IMR-90 (cell line): ENCODE results near the gene GALNT17. TPM values are rescaled to one million over a fixed set of nuclear protein-coding genes. Genes with fewer than 3 reads are reported as not detected.

Source experiments
- ATAC-seq: fragments of 200-7000 bp; cut with Tn5 transposase; 2 replicates; pipeline ENCODE4 v1.9.1; 2020; ENCODE audit warnings: low read depth, mild to moderate bottlenecking, moderate library complexity
- BruUV-seq: library from RNA; stranded (reverse); fragments of 400-500 nt; replicated peaks from 2 replicates; lab custom pipeline; 2021; lab: Mats Ljungman, UMichigan
- CTCF ChIA-PET: fragments of 300-600 bp; formaldehyde crosslinking; extraction: SDS; loops from one replicate; lab custom pipeline; 2021; ENCODE audit warnings: antibody characterized with exemption; lab: Yijun Ruan, JAX
- POLR2A ChIA-PET: fragments of 300-600 bp; sonication (Branson Sonifier 250); formaldehyde crosslinking; loops from one replicate; lab custom pipeline; 2022; ENCODE audit warnings: antibody characterized with exemption; ENCODE audit not compliant: unreplicated experiment; lab: Charles Lee
- DNase-seq: peaks from one replicate; pipeline ENCODE4 v3.0.0; 2013
- H2AFZ ChIP-seq: replicated peaks from 2 replicates; pipeline ENCODE3; 2013; ENCODE audit warnings: low read length, mild to moderate bottlenecking; ENCODE audit not compliant: poor library complexity
- H2AK5ac ChIP-seq: 2 replicates; pipeline ENCODE4 v1.6.1; 2013; ENCODE audit warnings: low read depth, low read length, inconsistent platforms
- H2AK9ac ChIP-seq: replicated peaks from 2 replicates; pipeline ENCODE3; 2013; ENCODE audit warnings: mild to moderate bottlenecking, low read depth, low read length, moderate library complexity; ENCODE audit not compliant: poor library complexity
- H2BK120ac ChIP-seq: 2 replicates; pipeline ENCODE4 v1.6.1; 2013; ENCODE audit warnings: low read depth, low read length, inconsistent platforms
- H2BK15ac ChIP-seq: 3 replicates; pipeline ENCODE4 v1.6.1; 2013; ENCODE audit warnings: low read depth, low read length, inconsistent platforms
- H2BK20ac ChIP-seq: 2 replicates; pipeline ENCODE4 v1.6.1; 2013; ENCODE audit warnings: low read depth, mild to moderate bottlenecking, inconsistent platforms, low read length, moderate library complexity
- H2BK5ac ChIP-seq: 2 replicates; pipeline ENCODE4 v1.6.1; 2013; ENCODE audit warnings: mild to moderate bottlenecking, low read depth, low read length, inconsistent platforms; ENCODE audit not compliant: poor library complexity, severe bottlenecking
- H3K14ac ChIP-seq: replicated peaks from 2 replicates; pipeline ENCODE4 v1.6.1; 2013; ENCODE audit warnings: low read depth, low read length, inconsistent platforms
- H3K18ac ChIP-seq: 2 replicates; pipeline ENCODE4 v1.6.1; 2013; ENCODE audit warnings: low read depth, low read length, control low read depth
- H3K23ac ChIP-seq: 2 replicates; pipeline ENCODE4 v1.6.1; 2013; ENCODE audit warnings: low read depth, low read length, inconsistent platforms
- H3K27ac ChIP-seq: 2 replicates; pipeline ENCODE4 v1.5.1; 2013; ENCODE audit warnings: mild to moderate bottlenecking, control low read depth, low read length; ENCODE audit not compliant: insufficient read depth
- H3K27me3 ChIP-seq: 2 replicates; pipeline ENCODE4 v1.6.1; 2013; ENCODE audit warnings: low read length; ENCODE audit not compliant: control insufficient read depth, insufficient read depth
- H3K36me3 ChIP-seq: 2 replicates; pipeline ENCODE4 v1.6.1; 2013; ENCODE audit warnings: low read length, mixed read lengths; ENCODE audit not compliant: control insufficient read depth, insufficient read depth
- H3K4ac ChIP-seq: 2 replicates; pipeline ENCODE4 v1.6.1; 2013; ENCODE audit warnings: low read depth, low read length, inconsistent platforms
- H3K4me1 ChIP-seq: 2 replicates; pipeline ENCODE4 v1.6.1; 2013; ENCODE audit warnings: low read length, mixed read lengths; ENCODE audit not compliant: control insufficient read depth, insufficient read depth
- H3K4me2 ChIP-seq: 2 replicates; pipeline ENCODE4 v1.6.1; 2013; ENCODE audit warnings: low read depth, mild to moderate bottlenecking, control low read depth, low read length, moderate library complexity
- H3K4me3 ChIP-seq: 2 replicates; pipeline ENCODE4 v1.5.1; 2013; ENCODE audit warnings: low read depth, mild to moderate bottlenecking, control low read depth, low read length, moderate library complexity; ENCODE audit not compliant: insufficient read depth
- H3K56ac ChIP-seq: 2 replicates; pipeline ENCODE4 v1.6.1; 2013; ENCODE audit warnings: low read length, inconsistent platforms; ENCODE audit not compliant: insufficient read depth; ENCODE audit errors: extremely low read depth
- H3K79me1 ChIP-seq, 2 experiments: 2 replicates each; pipeline ENCODE4 v1.6.1; 2013; ENCODE audit warnings: low read length in 2 of 2, inconsistent platforms in 1 of 2, low read depth in 1 of 2
- H3K9ac ChIP-seq: 2 replicates; pipeline ENCODE4 v1.6.1; 2013; ENCODE audit warnings: low read depth, low read length, control low read depth
- H3K9me1 ChIP-seq: 2 replicates; pipeline ENCODE4 v1.6.1; 2013; ENCODE audit warnings: low read length, inconsistent platforms; ENCODE audit not compliant: insufficient read depth
- H3K9me3 ChIP-seq: 2 replicates; pipeline ENCODE4 v1.6.1; 2013; ENCODE audit warnings: low read length; ENCODE audit not compliant: control insufficient read depth, insufficient read depth
- H4K20me1 ChIP-seq: 2 replicates; pipeline ENCODE4 v1.6.1; 2013; ENCODE audit warnings: low read length, inconsistent platforms; ENCODE audit not compliant: insufficient read depth
- H4K5ac ChIP-seq: 2 replicates; pipeline ENCODE4 v1.6.1; 2013; ENCODE audit warnings: mild to moderate bottlenecking, low read depth, low read length, control low read depth
- H4K8ac ChIP-seq, 2 experiments: 2 replicates each; pipeline ENCODE4 v1.6.1; 2013; ENCODE audit warnings: low read depth in 2 of 2, low read length in 2 of 2, control low read depth in 1 of 2, inconsistent platforms in 1 of 2
- H4K91ac ChIP-seq: 2 replicates; pipeline ENCODE4 v1.6.1; 2013; ENCODE audit warnings: low read depth, low read length, inconsistent platforms; ENCODE audit not compliant: insufficient read depth
- BHLHE40 ChIP-seq: fragments of 150-350 bp; IDR thresholded peaks from 2 replicates; pipeline ENCODE4 v1.6.1; 2016; ENCODE audit warnings: mild to moderate bottlenecking, low read depth, low read length
- CEBPB ChIP-seq: IDR thresholded peaks from 2 replicates; pipeline ENCODE4 v1.6.1; 2012; ENCODE audit warnings: low read depth, low read length, improper control_type of control experiment
- CHD1 ChIP-seq: IDR thresholded peaks from 2 replicates; pipeline ENCODE4 v1.6.1; 2012; ENCODE audit warnings: low read depth, low read length, improper control_type of control experiment
- CTCF ChIP-seq: conservative IDR thresholded peaks from 2 replicates; pipeline ENCODE4 v1.5.1; 2012; ENCODE audit warnings: mild to moderate bottlenecking, low read depth, low read length, improper control_type of control experiment
- ELK1 ChIP-seq: fragments of 150-350 bp; IDR thresholded peaks from 2 replicates; pipeline ENCODE4 v1.6.1; 2016; ENCODE audit warnings: low read depth, mild to moderate bottlenecking, low read length, moderate library complexity, borderline replicate concordance
- FOS ChIP-seq: fragments of 150-350 bp; IDR thresholded peaks from 2 replicates; pipeline ENCODE4 v1.6.1; 2016; ENCODE audit warnings: low read depth, low read length
- MAFK ChIP-seq: IDR thresholded peaks from 2 replicates; pipeline ENCODE4 v1.6.1; 2012; ENCODE audit warnings: low read depth, low read length, improper control_type of control experiment
- MAZ ChIP-seq: IDR thresholded peaks from 2 replicates; pipeline ENCODE4 v1.6.1; 2012; ENCODE audit warnings: low read depth, mild to moderate bottlenecking, low read length, improper control_type of control experiment, moderate library complexity, borderline replicate concordance
- MXI1 ChIP-seq: IDR thresholded peaks from 2 replicates; pipeline ENCODE4 v1.6.1; 2012; ENCODE audit warnings: low read depth, mild to moderate bottlenecking, low read length, moderate library complexity, borderline replicate concordance
- NFE2L2 ChIP-seq: fragments of 150-350 bp; IDR thresholded peaks from 2 replicates; pipeline ENCODE4 v1.6.1; 2016; ENCODE audit warnings: low read depth, mild to moderate bottlenecking, low read length
- POLR2A ChIP-seq: IDR thresholded peaks from 2 replicates; pipeline ENCODE4 v1.6.1; 2012; ENCODE audit warnings: mild to moderate bottlenecking, low read depth, low read length
- RAD21 ChIP-seq: IDR thresholded peaks from 2 replicates; pipeline ENCODE4 v1.6.1; 2012; ENCODE audit warnings: low read length, improper control_type of control experiment
- RCOR1 ChIP-seq: IDR thresholded peaks from 2 replicates; pipeline ENCODE4 v1.6.1; 2012; ENCODE audit warnings: mild to moderate bottlenecking, low read length, improper control_type of control experiment; ENCODE audit not compliant: insufficient replicate concordance
- RFX5 ChIP-seq: IDR thresholded peaks from 2 replicates; pipeline ENCODE4 v1.8.0; 2012; ENCODE audit warnings: low read depth, mild to moderate bottlenecking, low read length, moderate library complexity
- SMC3 ChIP-seq: fragments of 150-350 bp; IDR thresholded peaks from 2 replicates; pipeline ENCODE4 v1.6.1; 2016; ENCODE audit warnings: low read depth, mild to moderate bottlenecking, antibody characterized with exemption, low read length, moderate library complexity
- USF2 ChIP-seq: fragments of 150-350 bp; IDR thresholded peaks from 2 replicates; pipeline ENCODE4 v1.6.1; 2017; ENCODE audit warnings: mild to moderate bottlenecking, antibody characterized with exemption, low read length, low read depth
- WGBS, 2 experiments: methylation state at CpG; one replicate each; pipeline versions ENCODE4 v1.1.5 to v1.1.7; 2013; ENCODE audit warnings: missing lambda C conversion rate in 2 of 2; ENCODE audit not compliant: insufficient read length in 1 of 2; ENCODE audit errors: extremely low coverage in 2 of 2; 5-methylcytosine and 5-hydroxymethylcytosine counted together
- dilution Hi-C: fragments of 300-500 bp; cut with HindIII; formaldehyde crosslinking; loops from one replicate; pipeline ENCODE4 v1.14.3; 2018; ENCODE audit warnings: low sequenced_read_pairs; ENCODE audit not compliant: unreplicated experiment
- in situ Hi-C: fragments of 300-500 bp; cut with MboI; formaldehyde crosslinking; loops from 3 replicates; pipeline ENCODE4 v1.14.3; 2019; ENCODE audit warnings: low sequenced_read_pairs, inconsistent platforms, mixed read lengths
- intact Hi-C: fragments of 100-400 bp; cut with micrococcal nuclease; formaldehyde crosslinking; loops from 2 replicates; pipeline ENCODE4 v1.10.0; 2022
- polyA plus RNA-seq, 3 experiments: library from polyadenylated mRNA; depleted of rRNA; stranded (reverse); fragments of >200 nt; gene quantifications; 2 replicates each; pipeline ENCODE4 v1.2.3, GENCODE V29; 2012; ENCODE audit warnings: low replicate concordance in 1 of 3
- total RNA-seq: library from RNA; depleted of rRNA; stranded (reverse); fragments of >200 nt; gene quantifications from 2 replicates; pipeline ENCODE4 v1.2.3, GENCODE V29; 2012

Gene GALNT17
- total and polyA plus RNA-seq, 2 of the 4 experiments (the other 2 are of a cell fraction): not detected

- Histone ChIP-seq H3K4me2 (no peak overlapping the region), H3K56ac (no peak overlapping the region), H3K9me1 (no peaks in the 10 kb centered on the region), H3K27me3 (no peaks in the 10 kb centered on the region), H3K14ac (no peak overlapping the region), H3K4me1 (no peaks in the 10 kb centered on the region), H3K18ac (no peak overlapping the region), H3K9me3 (peaks cover 21% of the 10 kb centered on the region), H2BK15ac (no peak overlapping the region), H4K8ac (no peak overlapping the region), H2BK120ac (no peak overlapping the region), H2AK9ac (no peak overlapping the region), H2AFZ (no peak overlapping the region), H3K79me1 (no peaks in the 10 kb centered on the region), H3K4me3 (no peak overlapping the region), H4K5ac (no peak overlapping the region), H2BK20ac (no peak overlapping the region), H3K27ac (no peak overlapping the region), H3K23ac (no peak overlapping the region), H3K9ac (no peak overlapping the region), H3K4ac (no peak overlapping the region), H4K91ac (no peak overlapping the region), H4K20me1 (no peaks in the 10 kb centered on the region), H2AK5ac (no peak overlapping the region), H3K36me3 (no peaks in the 10 kb centered on the region), H2BK5ac (no peak overlapping the region)
- no peak for ATAC-seq
- intact Hi-C loops (no loop called here), dilution Hi-C loops (no loop called here), in situ Hi-C loops (no loop called here)
- TF ChIP-seq RFX5 (no peak), USF2 (no peak), NFE2L2 (no peak), CTCF (no peak), MAZ (no peak), MXI1 (no peak), CHD1 (no peak), RAD21 (no peak), POLR2A (no peak), SMC3 (no peak), CEBPB (no peak), BHLHE40 (no peak), FOS (no peak), RCOR1 (no peak), ELK1 (no peak), MAFK (no peak)
- ChIA-PET CTCF (no interaction called here), POLR2A (no interaction called here)
- no TSS peak for BruUV-seq
- DNase-seq: no peak
- WGBS, 2 experiments: no CpG with 5 or more reads among the region's 6 CpGs
Measured at GRCh38 chr7:71144963-71145362, 13.0 kb downstream of the GALNT17 start.
